Forelimb muscle (tissue), 1 donor: Measurements from ENCODE around the gene RHOA. TPM values are rescaled to one million over a fixed set of nuclear protein-coding genes. Genes with fewer than 3 reads are reported as not detected.
A peak's percentile ranks its signal among the peaks of the same experiment; 100 is the strongest.

Experiments used
- DNase-seq: peaks from one replicate; pipeline ENCODE4 v3.0.0-alpha.2; 2013; ENCODE audit warnings: low read depth
- polyA plus RNA-seq: library from polyadenylated mRNA; unstranded; fragments of 120-200 nt; gene quantifications from one replicate; pipeline ENCODE4 v1.2.1, GENCODE V29; 2013; ENCODE audit not compliant: insufficient read length

Gene RHOA
- polyA plus RNA-seq: 402 TPM

DNA sequence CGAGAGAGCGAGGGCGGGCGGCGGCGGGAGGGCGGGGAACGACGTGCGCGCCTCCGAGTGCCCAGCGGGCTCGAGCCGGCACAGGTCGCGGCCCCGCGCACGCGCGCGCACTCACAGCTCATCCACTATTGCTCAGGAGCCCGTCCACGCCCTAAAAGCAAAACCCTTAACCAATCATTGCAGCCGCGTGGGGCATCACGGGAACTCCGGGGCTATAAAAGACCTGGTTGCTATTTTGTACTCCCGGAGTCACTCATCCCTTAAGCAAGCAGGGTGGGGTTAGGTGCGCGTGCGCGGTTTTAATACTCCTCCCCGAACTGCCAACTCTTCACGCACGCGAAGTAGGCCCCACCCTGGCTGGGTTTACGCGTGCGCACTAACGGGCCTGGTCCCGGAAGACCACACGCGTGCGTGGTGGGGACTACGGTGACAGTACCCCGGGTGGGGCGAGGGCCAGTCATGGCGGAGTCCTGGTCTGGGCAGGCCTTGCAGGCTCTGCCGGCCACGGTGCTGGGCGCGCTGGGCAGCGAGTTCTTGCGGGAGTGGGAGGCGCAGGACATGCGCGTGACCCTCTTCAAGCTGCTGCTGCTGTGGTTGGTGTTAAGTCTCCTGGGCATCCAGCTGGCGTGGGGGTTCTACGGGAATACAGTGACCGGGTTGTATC lies at the start of gene RHOA, which contains the start of gene TCTA:
RHOA (minus strand) TSS at position 9 of the 664 bp plus-strand sequence. CDS start 36,387 bp downstream, outside the sequence.
TCTA (plus strand) TSS at position 456 of the 664 bp plus-strand sequence; CDS start at position 460, 4 bp downstream.
- peak; percentile 99 for DNase-seq

DNA sequence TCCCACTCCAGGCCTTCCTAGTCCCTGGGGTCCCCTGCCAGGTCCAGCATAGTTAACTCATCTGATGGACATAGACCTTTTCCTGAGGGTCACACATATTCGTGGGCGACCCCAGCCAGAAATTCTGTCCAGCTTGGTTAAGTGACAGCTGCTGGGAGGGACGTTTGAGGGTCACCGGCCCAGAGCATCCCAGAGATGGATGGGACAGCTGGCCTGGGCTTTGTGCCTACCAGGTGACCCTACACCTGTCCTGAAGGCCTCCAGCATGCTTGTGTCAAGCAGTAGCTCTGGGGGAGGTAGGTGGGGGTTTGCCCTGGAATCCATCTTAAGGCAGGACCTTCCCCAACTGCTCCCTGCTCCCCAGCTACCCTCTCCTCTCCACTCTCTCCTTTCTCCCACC lies 49.2 kb upstream of the RHOA start:
- no peak for DNase-seq

DNA sequence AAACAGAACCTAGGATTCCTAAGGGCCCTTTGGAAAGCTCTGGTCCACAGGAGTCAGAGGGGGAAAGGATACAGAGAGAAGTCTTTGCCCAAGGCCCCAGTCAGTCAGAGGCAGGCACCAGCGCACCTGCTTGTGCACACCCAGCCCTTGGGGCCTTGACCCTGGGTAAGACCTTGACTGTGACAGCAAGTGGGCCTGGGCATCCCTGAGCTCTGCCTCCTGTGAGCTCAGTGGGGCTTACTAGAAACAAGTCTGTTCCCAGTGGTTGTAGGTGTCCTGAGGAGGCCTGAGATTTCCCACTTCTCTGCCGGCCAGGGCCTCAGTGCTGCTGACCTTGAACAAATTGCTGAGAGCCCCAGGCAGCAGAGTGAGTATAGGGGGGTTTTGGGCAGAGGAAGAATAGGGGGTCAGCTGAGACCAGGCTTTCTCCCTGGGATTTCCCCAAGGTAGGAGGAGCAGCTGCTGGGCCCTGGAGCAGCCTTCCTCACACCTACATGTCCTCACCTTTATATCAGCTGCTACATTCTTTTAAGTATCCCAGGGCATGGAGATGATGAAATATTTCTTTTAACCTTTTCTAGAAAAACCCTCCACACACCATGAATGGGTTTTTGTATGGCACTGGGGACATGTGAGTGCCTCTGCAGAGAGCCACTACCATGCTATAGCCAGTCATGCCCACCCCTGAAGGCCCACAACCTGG lies 48.6 kb upstream of the RHOA start:
- no peak for DNase-seq

DNA sequence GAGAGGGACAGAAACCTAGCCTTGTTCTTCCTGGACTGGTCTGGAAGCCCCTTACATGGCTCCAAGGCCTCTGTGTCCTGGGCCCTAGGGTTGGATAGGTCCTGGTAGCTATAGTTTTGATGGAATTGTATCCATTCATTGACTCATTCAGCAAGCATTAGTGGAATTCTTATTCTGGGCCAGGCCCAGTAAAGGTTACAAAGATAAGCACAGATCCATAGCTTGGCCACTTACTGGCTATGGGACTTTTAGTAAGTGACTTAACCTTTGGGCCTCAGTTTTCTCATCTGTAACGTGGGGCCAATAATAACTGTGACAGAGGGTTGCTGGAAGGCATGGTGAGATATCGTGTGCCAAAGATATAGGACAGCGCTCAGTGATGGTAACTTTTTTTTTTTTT lies 44.7 kb upstream of the RHOA start:
- DNase-seq: no peak

DNA sequence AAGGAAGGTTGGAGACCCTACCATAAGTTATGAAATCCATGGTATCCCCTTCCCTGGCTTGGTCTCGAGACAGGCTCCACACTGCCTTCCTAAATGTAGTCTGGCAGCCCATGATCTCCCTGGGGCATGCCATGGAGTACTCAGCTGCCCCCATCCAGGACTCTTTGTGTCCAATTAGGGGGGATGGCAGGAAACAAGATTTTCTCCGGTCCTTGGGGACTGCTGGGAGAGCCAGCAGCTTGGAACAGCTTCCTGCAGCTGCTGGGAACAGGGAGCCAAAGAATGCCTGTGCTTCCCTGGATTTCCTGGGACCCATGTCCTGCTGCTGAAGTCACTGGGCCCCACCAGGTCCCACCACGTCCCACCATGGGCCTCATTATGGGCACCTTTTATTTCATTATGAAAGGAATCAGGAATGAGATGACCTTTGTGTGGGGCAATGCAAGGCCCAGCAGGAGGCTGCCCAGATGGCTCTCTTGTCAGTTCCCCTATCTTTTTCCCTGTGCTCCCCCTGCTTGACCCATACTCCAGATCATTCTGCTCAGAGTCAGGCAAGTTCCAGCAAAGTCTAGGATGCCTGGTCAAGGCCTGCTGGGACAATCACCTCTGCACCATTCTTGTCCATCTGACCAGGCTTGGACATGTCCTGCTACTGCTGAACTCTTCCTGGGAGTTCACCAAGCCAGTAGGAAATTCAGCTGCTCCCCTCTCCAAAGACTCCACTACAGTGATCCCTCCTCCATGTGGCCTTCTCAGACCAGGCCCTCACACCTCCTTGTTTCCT lies 43.3 kb upstream of the RHOA start:
- no peak for DNase-seq

DNA sequence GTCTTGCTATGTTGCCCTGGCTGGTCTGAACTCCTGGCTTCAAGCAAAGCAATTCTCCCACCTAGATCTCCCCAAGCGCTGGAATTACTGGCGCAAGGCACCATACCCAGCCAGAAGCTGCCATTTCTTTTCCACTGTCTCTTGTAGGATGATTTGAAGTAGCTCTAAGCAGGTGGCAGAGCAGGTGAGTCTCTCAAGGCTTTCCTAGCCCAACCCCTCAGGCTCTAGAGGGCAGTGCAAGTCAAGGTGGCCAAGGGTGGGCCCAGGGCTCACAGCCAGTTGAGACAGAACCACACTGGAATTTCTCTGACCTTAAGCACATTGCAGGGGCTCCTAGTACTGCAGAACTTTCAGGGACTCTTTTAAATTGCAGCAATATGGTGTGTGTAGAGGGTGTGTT lies 42.7 kb upstream of the RHOA start:
- DNase-seq: no peak

DNA sequence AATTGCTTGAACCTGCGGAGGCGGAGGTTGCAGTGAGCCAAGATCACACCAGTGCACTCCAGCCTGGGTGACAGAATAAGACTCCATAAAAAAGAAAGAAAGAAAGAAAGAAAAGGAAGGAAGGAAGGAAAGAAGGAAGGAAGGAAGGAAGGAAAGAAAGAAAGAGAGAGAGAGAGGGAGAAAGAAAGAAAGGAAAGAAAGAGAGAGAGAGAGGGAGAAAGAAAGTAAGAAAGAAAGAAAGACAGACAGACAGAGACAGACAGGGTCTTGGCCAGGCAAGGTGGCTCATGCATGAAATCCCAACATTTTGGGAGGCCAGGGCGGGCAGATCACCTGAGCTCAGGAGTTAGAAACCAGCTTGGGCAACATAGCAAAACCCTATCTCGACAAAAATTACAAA lies 41.8 kb upstream of the RHOA start:
- no peak for DNase-seq

DNA sequence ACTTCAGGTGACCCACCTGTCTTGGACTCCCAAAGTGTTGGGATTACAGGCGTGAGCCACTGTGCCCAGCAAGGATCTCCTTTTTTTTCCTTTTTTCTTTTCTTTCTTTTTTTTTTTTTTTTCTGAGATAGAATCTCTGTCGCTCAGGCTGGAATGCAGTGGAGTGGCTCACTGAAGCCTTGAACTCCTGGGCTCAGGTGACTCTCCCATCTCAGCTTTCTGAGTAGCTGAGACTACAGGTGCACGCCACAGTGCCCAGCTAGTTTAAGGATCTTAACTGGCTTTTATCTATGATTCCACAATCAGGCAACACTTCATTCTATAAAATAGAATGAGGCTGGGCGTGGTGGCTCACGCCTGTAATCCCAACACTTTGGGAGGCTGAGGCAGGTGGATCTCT lies 33.6 kb upstream of the RHOA start:
- no peak for DNase-seq

DNA sequence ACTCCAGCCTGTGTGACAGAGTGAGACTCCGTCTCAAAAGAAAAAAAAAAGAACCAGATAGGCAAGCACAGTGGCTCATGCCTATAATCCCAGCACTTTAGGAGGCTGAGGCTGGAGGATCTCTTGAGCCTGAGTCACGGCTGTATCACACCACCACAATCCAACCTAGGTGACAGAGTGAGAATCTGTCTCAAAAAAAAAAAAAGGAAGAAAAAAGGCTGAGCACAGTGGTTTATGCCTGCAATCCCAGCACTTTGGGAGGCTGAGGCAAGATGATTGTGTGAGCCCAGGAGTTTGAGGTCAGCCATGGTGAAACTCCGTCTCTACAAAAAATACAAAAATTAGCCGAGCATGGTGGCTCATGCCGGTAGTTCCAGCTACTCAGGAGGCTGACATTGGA lies 23.0 kb upstream of the RHOA start:
- DNase-seq: no peak

DNA sequence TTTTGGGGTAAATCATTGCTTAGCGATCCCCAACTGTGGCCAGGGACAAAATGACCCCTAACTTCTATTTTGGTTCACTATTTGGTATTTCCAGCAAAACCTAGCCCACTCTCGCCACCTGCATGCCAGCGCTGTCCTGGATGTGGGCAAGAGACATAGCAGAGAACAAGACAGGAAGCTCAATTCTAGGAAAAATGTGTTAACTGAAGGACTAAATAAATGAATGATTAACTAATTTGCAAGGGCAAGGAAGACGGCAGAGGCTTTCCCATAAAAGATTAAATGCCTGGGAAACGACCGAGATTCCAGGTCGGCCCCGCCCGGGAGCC lies 16.9 kb upstream of the RHOA start:
- DNase-seq: no peak

DNA sequence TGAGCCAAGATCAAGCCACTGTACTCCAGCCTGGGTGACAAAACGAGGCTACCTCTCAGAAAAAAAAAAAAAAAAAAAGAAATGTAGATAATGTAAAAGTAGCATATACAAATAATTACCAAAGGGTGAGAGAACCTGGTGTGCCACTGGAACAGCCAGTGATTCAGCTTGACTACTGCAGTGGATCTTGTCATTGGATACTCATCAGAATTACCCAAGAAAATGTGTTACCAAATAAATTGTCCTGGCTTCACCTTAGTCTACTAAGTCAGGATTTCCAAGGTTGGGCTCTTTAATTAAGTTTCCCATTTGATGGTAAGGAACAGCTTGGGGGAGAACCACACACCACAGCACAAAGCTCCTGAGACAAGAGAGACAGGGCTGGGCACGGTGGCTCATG lies 15.8 kb upstream of the RHOA start:
- DNase-seq: no peak

DNA sequence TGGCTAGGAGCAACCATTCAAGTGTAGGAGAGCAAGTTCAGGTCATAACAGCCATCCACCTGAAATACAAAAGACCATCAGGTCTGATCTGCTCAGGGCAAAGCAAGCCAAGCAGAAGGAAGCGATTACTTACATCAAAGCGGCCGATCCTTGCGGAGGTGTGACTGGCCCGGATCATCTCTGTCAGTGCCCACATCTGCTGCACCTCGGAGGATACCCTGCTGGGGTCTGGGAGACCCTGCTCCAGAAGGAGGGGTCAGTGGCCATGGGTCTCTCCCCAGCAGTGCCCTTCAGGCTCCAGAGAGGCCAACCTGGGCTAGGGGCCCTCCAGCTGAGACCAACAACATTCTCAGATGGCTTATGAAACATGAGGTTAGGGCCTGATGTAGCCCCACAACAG lies 13.0 kb upstream of the RHOA start:
- no peak for DNase-seq

DNA sequence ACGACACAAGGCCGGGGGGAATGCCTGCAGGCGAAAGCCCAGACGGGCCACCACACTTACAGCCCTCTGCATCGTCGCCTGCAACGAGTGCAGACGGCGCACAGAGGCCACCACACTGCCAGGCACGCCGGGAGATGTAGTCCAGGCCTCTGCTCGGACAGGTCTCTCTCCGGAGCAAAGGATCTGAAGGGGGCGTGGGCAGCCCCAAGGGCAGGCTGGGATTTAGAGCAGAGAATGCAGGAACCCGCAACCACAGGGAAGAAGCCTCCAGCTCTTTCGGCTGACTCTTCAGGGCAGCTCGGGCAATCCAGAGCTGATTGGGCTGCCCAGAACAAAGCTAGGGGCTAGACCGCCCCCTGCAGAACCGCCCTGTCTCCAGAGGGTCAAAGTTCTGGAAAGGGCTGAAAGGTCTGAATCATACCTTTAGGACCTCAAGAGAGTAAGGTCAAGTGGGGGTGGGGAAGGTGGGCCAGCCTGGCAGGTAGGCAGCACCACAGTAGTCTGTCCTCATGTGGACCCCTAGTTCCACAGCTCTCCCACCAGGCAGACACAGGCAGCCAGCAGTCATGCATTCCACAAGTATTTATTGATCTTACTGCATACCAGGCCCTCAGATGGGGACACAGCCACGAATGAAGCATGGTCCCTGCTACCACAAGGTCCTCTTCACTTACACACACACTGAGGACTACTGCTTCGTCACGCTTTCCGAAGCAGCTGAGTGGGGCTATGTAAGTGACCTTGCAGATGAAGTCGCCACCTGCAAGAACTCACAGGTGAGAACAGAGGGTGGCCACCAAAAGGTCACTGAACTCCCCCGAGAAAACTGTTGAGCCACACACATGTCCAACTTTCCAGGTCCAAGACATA lies 10.8 kb upstream of the RHOA start, which contains the start of gene AMT:
AMT (minus strand) TSS at position 95 of the 870 bp plus-strand sequence; CDS start at position 72, 23 bp downstream.
- DNase-seq: no peak

DNA sequence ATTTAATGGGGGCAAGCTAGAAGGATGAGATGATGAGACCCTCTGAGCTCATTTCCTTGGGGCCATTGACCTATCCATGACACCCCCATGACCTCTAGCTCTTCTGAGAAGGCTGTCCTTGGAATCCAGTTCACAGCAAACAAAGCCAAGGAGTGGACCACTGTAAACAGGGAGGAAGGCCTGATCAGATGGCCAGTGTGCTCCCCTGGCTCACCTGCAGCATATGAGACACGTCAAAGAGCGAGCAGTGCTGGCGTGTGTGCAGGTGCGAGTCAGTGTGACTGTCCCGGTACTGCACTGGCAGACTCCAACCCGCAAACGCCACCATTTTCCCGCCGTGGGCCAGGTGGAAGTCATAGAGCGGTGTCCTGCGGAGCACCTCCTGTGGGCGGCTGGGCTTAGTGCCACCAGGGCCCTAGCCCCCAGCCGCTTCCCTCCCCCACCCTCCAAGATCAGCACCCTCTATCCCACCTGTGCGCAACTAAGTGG lies 10.2 kb upstream of the RHOA start:
- DNase-seq: no peak

DNA sequence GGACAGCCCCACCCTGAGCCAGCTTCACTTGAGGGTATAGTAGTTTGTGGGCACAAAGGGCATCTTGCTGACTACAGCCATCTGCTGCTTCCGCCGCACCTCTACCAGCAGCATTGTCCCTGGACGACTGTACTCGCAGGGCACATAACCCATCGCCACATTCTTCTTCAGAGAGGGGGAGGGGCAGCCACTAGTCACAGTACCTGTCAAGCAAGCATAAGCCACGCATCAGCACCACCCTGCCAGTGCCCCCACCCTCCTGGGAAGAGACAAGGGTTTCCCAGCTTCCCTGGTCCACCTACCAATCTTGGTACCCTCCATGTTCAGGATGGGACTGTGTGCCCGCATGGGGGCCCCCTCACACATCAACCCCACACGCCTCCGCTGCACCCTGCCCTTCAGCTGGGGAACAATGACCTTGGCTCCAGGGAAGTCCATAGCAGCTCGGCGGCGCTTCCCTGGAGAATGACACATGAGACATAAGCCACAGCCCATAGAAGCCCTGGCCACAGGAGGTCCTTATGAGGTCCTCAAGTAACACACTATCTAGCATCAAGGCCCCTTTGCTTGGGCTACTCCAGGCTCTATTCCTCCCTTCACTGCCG lies 5.8 kb upstream of the RHOA start:
- no peak for DNase-seq

DNA sequence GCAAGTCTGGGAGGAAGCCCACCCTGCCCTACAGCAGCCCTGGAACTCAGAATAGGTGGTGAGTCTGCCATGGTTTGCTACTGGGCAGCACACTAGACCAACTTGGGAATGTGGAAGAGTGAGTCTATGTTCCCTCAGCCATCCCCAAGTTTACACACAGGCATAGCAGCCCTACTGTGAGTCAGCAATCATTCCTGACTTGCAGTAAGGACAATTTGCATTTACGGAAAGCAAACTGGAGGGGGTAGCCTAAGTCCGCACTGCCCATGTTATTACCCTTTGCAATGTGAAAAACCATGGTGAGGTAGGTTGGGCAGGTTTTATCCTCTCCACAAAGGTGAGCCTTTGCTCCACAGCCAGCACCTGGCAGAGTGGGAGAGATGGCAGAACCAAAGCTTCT lies 5.1 kb upstream of the RHOA start:
- no peak for DNase-seq

DNA sequence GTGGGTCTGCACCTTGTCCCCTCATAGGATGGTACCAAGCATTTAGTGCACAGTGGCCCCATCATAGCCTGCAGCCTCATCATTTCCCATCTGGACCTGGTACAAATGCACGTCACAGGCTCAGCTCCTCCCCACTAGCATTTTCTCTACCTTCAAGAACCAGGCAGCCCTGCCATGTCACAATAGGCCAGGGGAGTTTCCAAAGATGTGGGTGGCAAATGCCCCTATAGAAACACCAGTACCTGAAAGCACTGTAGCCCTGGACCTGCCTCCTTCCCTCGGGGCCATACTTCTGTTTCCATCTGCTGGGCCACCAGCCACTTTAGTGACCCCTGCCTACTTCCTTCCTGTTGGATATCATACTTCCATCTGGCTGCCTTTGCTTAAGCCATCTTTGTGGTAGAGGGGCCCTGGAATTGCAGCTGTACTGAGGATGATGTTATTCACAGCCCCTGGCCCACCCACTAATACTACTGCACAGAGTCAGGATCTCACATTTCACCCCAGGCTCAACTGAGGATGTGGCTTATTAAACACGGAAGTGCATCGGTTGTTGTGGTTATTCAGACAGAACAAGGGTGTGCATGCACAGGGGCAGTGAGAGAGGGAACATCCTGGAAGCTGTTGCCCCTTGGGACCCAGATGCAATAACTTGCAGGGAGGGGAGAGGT lies 4.3 kb upstream of the RHOA start:
- no peak for DNase-seq

DNA sequence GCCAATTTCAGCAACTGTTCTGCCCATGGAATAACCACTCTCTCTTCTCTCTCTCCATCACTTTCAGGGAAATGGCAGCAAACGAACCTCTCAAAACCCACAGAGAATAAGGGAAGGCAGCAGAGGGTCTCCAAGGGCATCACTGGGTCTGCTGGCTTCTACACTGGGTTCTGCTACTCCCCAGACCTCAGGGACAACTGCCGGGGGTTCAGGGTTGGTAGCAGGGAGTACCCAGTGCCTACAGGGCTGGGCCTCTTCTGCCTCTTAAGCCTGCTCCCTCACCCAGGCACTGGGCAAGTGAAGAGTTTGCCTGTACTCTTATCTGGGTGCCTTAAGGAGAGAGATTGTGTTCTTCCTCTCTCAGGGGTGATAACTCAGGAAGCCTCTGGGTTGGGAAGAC lies 3.0 kb upstream of the RHOA start:
- DNase-seq: no peak

DNA sequence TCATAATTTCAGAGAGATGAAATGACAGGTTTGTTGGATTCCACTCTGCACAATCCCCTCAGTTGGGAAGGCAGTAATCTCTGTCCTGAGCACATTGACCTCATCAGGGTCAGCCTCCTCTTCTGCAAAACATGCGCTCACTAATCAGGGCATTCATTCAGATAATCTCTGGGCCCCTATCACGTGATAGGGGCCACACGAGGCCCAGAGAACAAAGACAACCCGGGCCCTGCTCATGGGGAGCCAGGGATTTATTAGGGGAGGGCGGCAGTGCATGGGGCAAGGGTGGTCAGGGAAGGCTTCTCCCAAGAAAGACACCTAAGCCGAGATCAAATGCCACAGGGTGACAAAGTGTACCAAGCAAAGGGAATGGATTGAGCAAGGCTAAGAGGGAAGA lies 1.6 kb upstream of the RHOA start:
- DNase-seq: no peak

DNA sequence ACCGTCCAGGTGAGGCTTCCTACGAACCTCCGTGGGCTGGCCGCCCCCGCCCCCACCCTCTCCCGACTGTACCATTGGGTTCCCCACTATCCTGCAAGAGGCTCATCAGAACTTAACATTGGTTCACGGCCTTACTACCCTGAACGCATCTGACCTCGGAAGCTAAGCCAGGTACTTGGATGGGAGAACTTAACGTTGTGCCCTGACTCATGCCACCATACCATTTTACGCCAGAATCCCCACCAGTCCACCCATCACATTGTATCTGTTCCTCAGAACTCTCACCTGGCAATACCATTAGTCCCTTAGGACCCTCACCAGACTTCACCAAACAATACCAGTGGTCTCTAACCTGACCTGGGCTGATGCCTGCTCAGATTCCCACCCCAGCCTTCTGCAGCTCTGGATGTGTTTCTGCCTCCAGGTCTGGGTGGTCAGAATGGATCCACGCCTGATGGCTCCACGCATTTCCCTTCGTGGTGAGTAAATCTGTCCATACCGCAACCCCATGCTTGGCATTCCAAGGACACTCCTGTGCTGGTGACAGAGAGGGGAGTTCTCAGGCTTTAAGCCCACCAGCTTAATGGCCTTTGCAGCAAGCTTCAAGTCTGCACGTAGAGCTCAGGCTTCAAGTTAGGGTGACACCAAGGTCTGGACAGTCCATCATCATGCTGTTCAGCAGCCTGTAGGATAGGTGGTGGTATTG lies 1.0 kb upstream of the RHOA start:
- DNase-seq: no peak
